T47D (cell line): ENCODE data around the gene HS1BP3.

Source experiments
- DNase-seq, 2 experiments: peaks; one replicate each; pipeline versions ENCODE4 v3.0.0 to v3.0.0-alpha.2; 2011 to 2012; ENCODE audit warnings: low read depth in 1 of 2, low spot score in 1 of 2
- JUND ChIP-seq: IDR thresholded peaks from 2 replicates; pipeline ENCODE4 v1.6.1; 2012; ENCODE audit warnings: low read depth
- in situ Hi-C: cut with HindIII; loops from 2 replicates; pipeline ENCODE4 v1.10.0; 2016; ENCODE audit warnings: low sequenced_read_pairs, low pct_unique_long_range_greater_than_20kb

The HS1BP3 gene

GRCh38 chr2:20645761-20646160 is 5.1 kb downstream of the HS1BP3 start:
- in situ Hi-C loops, result loop anchor here (25.0 kb wide), 1 partner anchor 208 kb away; the partner anchor contains the start of gene RHOB
- TF ChIP-seq JUND, result no peak
- no peak for DNase-seq

DNA sequence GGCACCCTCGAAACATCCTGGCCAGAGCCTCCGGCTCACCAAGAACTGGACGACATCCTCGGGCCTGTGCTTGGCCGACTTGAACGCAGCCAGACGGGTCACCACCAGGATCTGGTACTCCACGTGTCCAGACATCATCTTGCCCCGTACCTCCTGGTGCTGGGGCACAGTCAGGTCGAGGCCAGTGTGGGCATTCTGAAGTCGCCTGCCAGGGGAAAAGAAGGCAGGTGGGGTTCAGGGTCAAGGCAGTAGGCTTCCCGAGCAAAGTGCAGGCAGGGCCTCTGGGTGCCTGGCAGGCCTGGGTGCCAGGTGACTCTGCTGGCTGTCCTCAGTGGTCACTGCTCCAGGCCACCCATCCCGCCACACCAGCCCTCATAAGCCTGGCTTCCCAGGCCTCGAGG is 5.6 kb downstream of the HS1BP3 start:
- TF ChIP-seq JUND, result no peak
- in situ Hi-C loops, result loop anchor here (25.0 kb wide), 1 partner anchor 208 kb away; the partner anchor contains the start of gene RHOB
- no peak for DNase-seq

GRCh38 chr2:20643826-20644225 is 7.1 kb downstream of the HS1BP3 start:
- in situ Hi-C loops, result loop anchor here (25.0 kb wide), 1 partner anchor 207 kb away; the partner anchor contains the start of gene RHOB
- DNase-seq, result no peak
- TF ChIP-seq JUND, result no peak

DNA sequence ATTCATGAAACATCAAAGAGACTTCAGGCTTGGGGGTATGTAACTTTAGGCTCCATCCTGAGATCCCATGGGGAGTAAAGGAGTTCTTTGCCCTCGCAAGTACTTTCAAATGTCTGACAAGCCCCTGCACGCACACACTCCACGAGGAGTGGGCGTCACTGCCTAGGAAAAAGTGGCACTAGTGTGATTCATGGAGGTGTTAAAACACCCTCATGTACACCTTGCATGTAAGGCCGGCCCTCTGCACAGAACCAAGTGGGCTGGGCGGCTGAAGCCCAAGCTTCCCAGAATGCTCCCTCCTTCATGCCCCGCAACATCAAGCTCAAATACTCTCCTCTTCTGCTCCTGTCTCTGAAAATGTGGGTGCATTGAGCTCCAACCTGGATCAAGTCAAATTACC is 7.8 kb downstream of the HS1BP3 start:
- no peak for TF ChIP-seq JUND
- in situ Hi-C loops, result loop anchor here (25.0 kb wide), 1 partner anchor 206 kb away; the partner anchor contains the start of gene RHOB
- no peak for DNase-seq

GRCh38 chr2:20642055-20642971 is 8.6 kb downstream of the HS1BP3 start:
- DNase-seq, result peak; percentile 62 to 79
- in situ Hi-C loops, result loop anchor here (25.0 kb wide), 1 partner anchor 205 kb away; the partner anchor contains the start of gene RHOB
- no peak for TF ChIP-seq JUND

DNA sequence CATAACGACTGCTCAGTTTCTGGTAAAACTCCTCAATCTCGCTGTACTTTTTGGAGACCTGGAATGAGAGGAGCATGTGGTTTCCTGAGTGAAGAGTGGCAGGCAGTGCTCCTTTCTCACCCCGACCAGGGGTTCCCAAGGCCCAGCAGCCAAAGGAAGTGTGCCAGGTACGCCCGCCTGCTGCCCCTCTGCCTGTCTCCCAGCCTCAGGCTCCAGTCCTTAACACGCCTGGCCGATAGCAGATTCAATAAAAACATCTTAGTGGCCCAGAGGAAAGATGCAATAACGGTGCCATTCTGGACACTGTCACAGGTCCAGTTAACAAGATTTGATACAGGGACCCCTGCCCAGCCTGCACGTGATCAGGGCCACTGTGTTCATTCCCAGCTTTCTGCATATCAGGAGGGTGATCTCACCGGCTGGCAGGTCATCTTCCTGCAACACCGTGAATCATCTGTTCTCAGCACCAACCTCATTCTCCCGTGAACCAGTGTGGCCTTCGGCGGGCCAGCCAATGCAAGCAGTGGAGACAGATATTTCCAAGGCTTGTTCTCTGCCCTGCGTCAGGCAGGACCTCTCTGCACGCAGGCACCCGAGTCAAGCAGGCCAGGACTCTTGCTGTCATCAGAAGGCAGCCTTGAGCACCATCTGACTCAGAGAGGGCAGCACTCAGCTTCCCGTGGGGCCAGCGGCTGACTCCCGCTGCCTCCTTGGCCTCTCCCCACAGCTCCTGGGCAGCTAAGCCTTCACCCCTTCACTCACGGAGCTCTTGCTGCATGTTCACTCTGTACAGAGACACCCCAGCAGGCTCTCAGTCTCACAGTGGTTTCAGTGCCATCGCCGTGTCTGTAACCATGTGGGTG is 9.5 kb downstream of the HS1BP3 start:
- TF ChIP-seq JUND, result no peak
- DNase-seq, result no peak
- in situ Hi-C loops, result loop anchor here (25.0 kb wide), 1 partner anchor 204 kb away; the partner anchor contains the start of gene RHOB

- TF ChIP-seq JUND, result no peak
- no peak for DNase-seq
- in situ Hi-C loops, result loop anchor here (25.0 kb wide), 1 partner anchor 203 kb away; the partner anchor contains the start of gene RHOB
Measured at GRCh38 chr2:20640411-20641122, 10.3 kb downstream of the HS1BP3 start.

DNA sequence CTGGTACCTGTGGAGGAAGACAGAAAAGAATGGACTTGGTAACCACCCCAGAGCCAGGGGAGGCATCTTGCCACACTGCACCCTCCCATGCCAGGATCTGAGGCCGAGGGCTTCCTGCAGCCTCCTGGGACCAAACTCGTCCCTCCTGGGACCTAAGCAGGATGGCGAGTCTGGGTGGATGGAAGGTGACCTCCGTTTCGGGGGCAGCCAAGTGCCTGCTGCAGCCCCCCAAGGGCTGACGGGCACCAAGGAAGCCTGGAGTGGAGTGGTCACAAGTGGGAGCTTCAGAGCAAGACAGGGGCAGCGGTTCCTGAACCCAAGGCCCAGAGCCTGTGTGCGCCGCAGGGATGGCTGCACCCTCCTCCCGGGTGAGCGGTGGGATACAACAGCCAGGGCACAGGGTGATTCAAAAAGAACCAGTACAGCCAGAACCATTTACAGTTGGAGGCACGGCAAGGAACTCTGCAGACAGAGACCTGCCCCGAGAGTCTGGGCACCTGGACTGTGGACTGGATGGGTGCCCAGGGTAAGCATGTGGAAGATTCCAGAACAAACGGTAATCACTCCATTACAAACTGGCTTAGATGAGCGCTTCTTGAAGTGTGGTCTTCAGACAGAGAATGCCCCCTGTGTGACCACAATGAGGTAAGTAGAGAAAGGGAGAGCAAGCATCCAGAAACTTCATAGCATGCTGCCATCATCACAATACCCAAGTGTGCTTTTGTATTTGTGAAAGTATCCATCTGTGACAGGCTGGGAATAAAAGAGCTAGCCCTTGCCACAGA is 12.1 kb downstream of the HS1BP3 start:
- no peak for TF ChIP-seq JUND
- in situ Hi-C loops, result loop anchor here (25.0 kb wide), 1 partner anchor 202 kb away; the partner anchor contains the start of gene RHOB
- no peak for DNase-seq

- in situ Hi-C loops, result loop anchor here (25.0 kb wide), 1 partner anchor 201 kb away; the partner anchor contains the start of gene RHOB
- TF ChIP-seq JUND, result no peak
- no peak for DNase-seq
Measured at GRCh38 chr2:20638014-20638413, 12.9 kb downstream of the HS1BP3 start.

- in situ Hi-C loops, result loop anchor here (25.0 kb wide), 1 partner anchor 200 kb away; the partner anchor contains the start of gene RHOB
- no peak for TF ChIP-seq JUND
- DNase-seq, result no peak
Measured at GRCh38 chr2:20637147-20637546, 13.8 kb downstream of the HS1BP3 start.
